Activated B cell treated with CpG ODN at 0.5 μM for 24 hours (primary cell): ENCODE measurements around the gene SYT6. TPM values are rescaled to one million over a fixed set of nuclear protein-coding genes. Genes with fewer than 3 reads are reported as not detected.

Experiments
- ATAC-seq: fragments of 200-7000 bp; cut with Tn5 transposase; one replicate; pipeline ENCODE4 v1.10.0; 2021; ENCODE audit warnings: low read depth, mild to moderate bottlenecking, moderate library complexity
- CTCF ChIA-PET: fragments of 350-600 bp; sonication (Branson Sonifier 250); formaldehyde crosslinking; loops from one replicate; lab custom pipeline; 2021; ENCODE audit warnings: antibody characterized with exemption; lab: Charles Lee
- POLR2A ChIA-PET: fragments of 350-600 bp; sonication (Branson Sonifier 250); formaldehyde crosslinking; loops from one replicate; lab custom pipeline; 2021; ENCODE audit warnings: antibody characterized with exemption; lab: Charles Lee
- DNase-seq: peaks from one replicate; pipeline ENCODE4 v3.0.0; 2022
- H3K27ac Mint-ChIP-seq: one replicate; pipeline ENCODE4 v1.8.0; 2020; ENCODE audit warnings: mixed read lengths
- H3K27me3 Mint-ChIP-seq: one replicate; pipeline ENCODE4 v1.8.0; 2021; ENCODE audit warnings: mixed read lengths
- H3K36me3 Mint-ChIP-seq: one replicate; pipeline ENCODE4 v1.8.0; 2021; ENCODE audit warnings: low read depth, mixed read lengths
- H3K4me1 Mint-ChIP-seq: one replicate; pipeline ENCODE4 v1.8.0; 2021; ENCODE audit warnings: mixed read lengths
- H3K4me3 Mint-ChIP-seq: one replicate; pipeline ENCODE4 v1.8.0; 2020; ENCODE audit warnings: mild to moderate bottlenecking, mixed read lengths
- H3K9me3 Mint-ChIP-seq: one replicate; pipeline ENCODE4 v1.8.0; 2020; ENCODE audit warnings: mixed read lengths
- CTCF ChIP-seq: fragments of 200-600 bp; IDR thresholded peaks from one replicate; pipeline ENCODE4 v1.8.0; 2022; ENCODE audit warnings: antibody characterized with exemption, mild to moderate bottlenecking
- intact Hi-C: fragments of 100-400 bp; cut with micrococcal nuclease; formaldehyde crosslinking; loops from one replicate; pipeline ENCODE4 v1.15.1; 2024
- total RNA-seq: library from RNA; stranded (reverse); gene quantifications from 2 replicates; pipeline ENCODE4 v1.2.3, GENCODE V29; 2022

Gene SYT6
- total RNA-seq, 1 donor from 2014 or later: not detected

- H3K9me3 Mint-ChIP-seq: no peaks in the 10 kb centered on the region
- H3K27ac Mint-ChIP-seq: no peak overlapping the region
- no peak overlapping the region for H3K4me3 Mint-ChIP-seq
- ChIA-PET POLR2A (no interaction called here), CTCF (no interaction called here)
- TF ChIP-seq CTCF: no peak
- intact Hi-C loops: no loop called here
- no peaks in the 10 kb centered on the region for H3K4me1 Mint-ChIP-seq
- ATAC-seq (no peak), DNase-seq (no peak)
- H3K27me3 Mint-ChIP-seq: peaks cover 9% of the 10 kb centered on the region
- no peaks in the 10 kb centered on the region for H3K36me3 Mint-ChIP-seq
Observed at GRCh38 chr1:114089502-114090138, 64.0 kb downstream of the SYT6 start.

- ATAC-seq: no peak
Observed at GRCh38 chr1:114088392-114089299, 65.0 kb downstream of the SYT6 start.

GRCh38 chr1:114087495-114087894 is 66.2 kb downstream of the SYT6 start:
- H3K4me1 Mint-ChIP-seq: no peaks in the 10 kb centered on the region
- DNase-seq (no peak), ATAC-seq (no peak)
- H3K27ac Mint-ChIP-seq: no peak overlapping the region
- ChIA-PET POLR2A (no interaction called here), CTCF (no interaction called here)
- H3K9me3 Mint-ChIP-seq: no peaks in the 10 kb centered on the region
- intact Hi-C loops: no loop called here
- no peak for TF ChIP-seq CTCF
- no peaks in the 10 kb centered on the region for H3K36me3 Mint-ChIP-seq
- no peak overlapping the region for H3K4me3 Mint-ChIP-seq
- H3K27me3 Mint-ChIP-seq: peaks cover 7% of the 10 kb centered on the region

More at GRCh38 chr1:114088392-114089299, 65.0 kb downstream of the SYT6 start:
- Mint-ChIP-seq H3K9me3 (no peaks in the 10 kb centered on the region), H3K27me3 (peaks cover 9% of the 10 kb centered on the region), H3K4me1 (no peaks in the 10 kb centered on the region), H3K27ac (no peak overlapping the region), H3K36me3 (no peaks in the 10 kb centered on the region), H3K4me3 (no peak overlapping the region)
- ChIA-PET CTCF (no interaction called here), POLR2A (no interaction called here)
- no peak for DNase-seq
- intact Hi-C loops: no loop called here
- no peak for TF ChIP-seq CTCF

- CTCF ChIA-PET: no interaction called here
- intact Hi-C loops: no loop called here
- DNase-seq: no peak
Observed at GRCh38 chr1:114086601-114087368, 66.9 kb downstream of the SYT6 start.

More at GRCh38 chr1:114086601-114087368, 66.9 kb downstream of the SYT6 start:
- no peaks in the 10 kb centered on the region for H3K9me3 Mint-ChIP-seq
- H3K36me3 Mint-ChIP-seq: no peaks in the 10 kb centered on the region
- POLR2A ChIA-PET: no interaction called here
- no peak for ATAC-seq
- TF ChIP-seq CTCF: no peak
- H3K4me3 Mint-ChIP-seq: no peak overlapping the region
- H3K27me3 Mint-ChIP-seq: peaks cover 3% of the 10 kb centered on the region
- H3K4me1 Mint-ChIP-seq: no peaks in the 10 kb centered on the region
- no peak overlapping the region for H3K27ac Mint-ChIP-seq
